GM12878 (cell line): ENCODE data around the gene THOC5. TPM values are rescaled to one million over a fixed set of nuclear protein-coding genes. Genes with fewer than 3 reads are reported as not detected.

ENCODE experiments used
- ATAC-seq: fragments of 200-7000 bp; cut with Tn5 transposase; 3 replicates; pipeline ENCODE4 v1.9.1; 2020; ENCODE audit warnings: mild to moderate bottlenecking, moderate library complexity
- BruUV-seq: library from RNA; stranded (reverse); fragments of 400-500 nt; replicated peaks from 2 replicates; lab custom pipeline; 2021; lab: Mats Ljungman, UMichigan
- CTCF ChIA-PET: fragments of 300-600 bp; sonication (Branson Sonifier 250); formaldehyde crosslinking; extraction: SDS; loops from one replicate; lab custom pipeline; 2021; ENCODE audit warnings: inconsistent platforms; lab: Yijun Ruan, JAX
- POLR2A ChIA-PET: fragments of 350-600 bp; formaldehyde crosslinking; extraction: SDS; loops from one replicate; lab custom pipeline; 2021; ENCODE audit warnings: inconsistent platforms; lab: Charles Lee
- RAD21 ChIA-PET: fragments of 300-600 bp; sonication (Branson Sonifier 250); formaldehyde crosslinking; loops from one replicate; lab custom pipeline; 2023; ENCODE audit warnings: antibody characterized with exemption; ENCODE audit not compliant: unreplicated experiment; lab: Charles Lee
- SMC1A ChIA-PET: fragments of 300-600 bp; sonication (Branson Sonifier 250); formaldehyde crosslinking; loops from one replicate; lab custom pipeline; 2023; ENCODE audit not compliant: unreplicated experiment, uncharacterized antibody; lab: Charles Lee
- DNase-seq: peaks from one replicate; pipeline ENCODE4 v3.0.0-alpha.2; 2011; ENCODE audit warnings: low read depth, low spot score
- FAIRE-seq: peaks from 3 replicates; lab custom pipeline; 2011; peaks lifted over from hg19 to GRCh38; lab: Jason Lieb, UNC
- H2AFZ ChIP-seq: 2 replicates; pipeline ENCODE4 v1.6.0; 2011; ENCODE audit warnings: low read depth, low read length, control low read depth; ENCODE audit not compliant: control insufficient read depth
- H3K27ac ChIP-seq: 2 replicates; pipeline ENCODE4 v1.5.1; 2011; ENCODE audit warnings: control low read depth; ENCODE audit not compliant: control insufficient read depth, insufficient read depth
- H3K27me3 ChIP-seq, 2 experiments: replicated peaks in 1 of 2; 2 replicates each; pipeline versions ENCODE4 v1.6.0 to v1.6.1; 2011; ENCODE audit warnings: low read length in 1 of 2; ENCODE audit not compliant: control insufficient read depth in 2 of 2, insufficient read depth in 2 of 2
- H3K36me3 ChIP-seq, 2 experiments: 2 replicates each; pipeline ENCODE4 v1.5.1; 2011; ENCODE audit warnings: low read length in 1 of 2; ENCODE audit not compliant: control insufficient read depth in 2 of 2, insufficient read depth in 2 of 2
- H3K4me1 ChIP-seq: 2 replicates; pipeline ENCODE4 v1.6.1; 2011; ENCODE audit warnings: mild to moderate bottlenecking, low read length, moderate library complexity, mixed read lengths; ENCODE audit not compliant: control insufficient read depth, insufficient read depth
- H3K4me2 ChIP-seq: 2 replicates; pipeline ENCODE4 v1.6.0; 2011; ENCODE audit warnings: control low read depth; ENCODE audit not compliant: control insufficient read depth, insufficient read depth
- H3K4me3 ChIP-seq: fragments of 200-600 bp; sonication (generic); 2 replicates; pipeline ENCODE4 v1.5.1; 2016
- H3K79me2 ChIP-seq: 2 replicates; pipeline ENCODE4 v1.6.0; 2011; ENCODE audit warnings: low read length; ENCODE audit not compliant: control insufficient read depth, insufficient read depth
- H3K9ac ChIP-seq: 2 replicates; pipeline ENCODE4 v1.8.0; 2011; ENCODE audit warnings: low read length, control low read depth, mixed read lengths; ENCODE audit not compliant: control insufficient read depth, insufficient read depth
- H3K9me3 ChIP-seq: replicated peaks from 3 replicates; pipeline ENCODE4 v1.5.1; 2011; ENCODE audit warnings: mild to moderate bottlenecking, low read length; ENCODE audit not compliant: control insufficient read depth, insufficient read depth
- H4K20me1 ChIP-seq: 2 replicates; pipeline ENCODE4 v1.6.0; 2011; ENCODE audit not compliant: control insufficient read depth, insufficient read depth
- ATF7 ChIP-seq: fragments of 450-650 bp; IDR thresholded peaks from 2 replicates; pipeline ENCODE4 v1.6.1; 2016; ENCODE audit warnings: low read depth, mild to moderate bottlenecking
- CBFB ChIP-seq: IDR thresholded peaks from 2 replicates; pipeline ENCODE4 v1.6.1; 2016; ENCODE audit warnings: antibody characterized with exemption, low read depth
- EED ChIP-seq: sonication (generic); IDR thresholded peaks from 2 replicates; pipeline ENCODE4 v1.6.1; 2016; ENCODE audit warnings: antibody characterized with exemption, low read depth
- JUNB ChIP-seq: IDR thresholded peaks from 2 replicates; pipeline ENCODE4 v1.6.1; 2016; ENCODE audit warnings: antibody characterized with exemption, mild to moderate bottlenecking
- MEF2A ChIP-seq: IDR thresholded peaks from 2 replicates; pipeline ENCODE4 v1.6.1; 2011; ENCODE audit warnings: low read depth, mild to moderate bottlenecking, low read length, moderate library complexity; ENCODE audit not compliant: insufficient read depth
- PAX5 ChIP-seq: IDR thresholded peaks from 2 replicates; pipeline ENCODE4 v1.6.1; 2011; ENCODE audit warnings: low read depth, low read length, borderline replicate concordance
- RCOR1 ChIP-seq: conservative IDR thresholded peaks from 2 replicates; pipeline ENCODE4 v1.6.1; 2012; ENCODE audit warnings: low read depth, low read length, improper control_type of control experiment
- SUPT20H ChIP-seq: IDR thresholded peaks from 2 replicates; pipeline ENCODE4 v1.6.1; 2011; ENCODE audit warnings: low read depth, mild to moderate bottlenecking, low read length, moderate library complexity, borderline replicate concordance; ENCODE audit not compliant: control insufficient read depth
- TBL1XR1 ChIP-seq: IDR thresholded peaks from 2 replicates; pipeline ENCODE4 v1.6.1; 2012; ENCODE audit warnings: low read depth, low read length, improper control_type of control experiment
- YY1 ChIP-seq: IDR thresholded peaks from 2 replicates; pipeline ENCODE4 v1.6.1; 2011; ENCODE audit warnings: low read depth, mild to moderate bottlenecking, low read length
- WGBS: methylation state at CpG from one replicate; pipeline ENCODE4 v1.1.6; 2016; ENCODE audit warnings: low lambda C conversion rate; ENCODE audit not compliant: insufficient replicate concordance, insufficient coverage; ENCODE audit errors: missing lambda C conversion rate; 5-methylcytosine and 5-hydroxymethylcytosine counted together
- in situ Hi-C: fragments of 300-500 bp; cut with MboI; formaldehyde crosslinking; loops from 9 replicates; pipeline ENCODE4 v1.14.3; 2018; ENCODE audit warnings: mixed read lengths
- intact Hi-C: fragments of 100-400 bp; cut with micrococcal nuclease; formaldehyde crosslinking; loops from one replicate; pipeline ENCODE4 v1.14.2; 2022; ENCODE audit not compliant: unreplicated experiment
- polyA plus RNA-seq, 11 experiments: library from polyadenylated mRNA; depleted of rRNA in 4 of 11; unstranded in 6 of 11; stranded (reverse) in 5 of 11; fragments of >200 nt; fragmentation: Nextera tagmentation in 4 of 11; fragmentation: Illumina TruSeq in 1 of 11; extraction: Ambion mirVana in 4 of 11; extraction: Trizol in 1 of 11; gene quantifications; 1 replicate in 1 of 11; 2 replicates in 10 of 11; pipeline versions ENCODE4 v1.2.1 to v1.2.3, GENCODE V29; 2011 to 2016; ENCODE audit warnings: inconsistent platforms in 2 of 11, missing spikeins in 2 of 11, low read depth in 1 of 11
- total RNA-seq, 4 experiments: library from RNA; depleted of rRNA in 3 of 4; stranded (reverse); fragments of >200 nt in 3 of 4; fragmentation: Illumina TruSeq in 1 of 4; extraction: Trizol in 1 of 4; gene quantifications; 2 replicates each; pipeline versions ENCODE4 v1.2.1 to v1.2.3, GENCODE V29; 2013 to 2021

The THOC5 gene
- total and polyA plus RNA-seq, 10 of the 15 experiments (the other 5 are each of a cell fraction or from before 2014, with no cell fraction given), result 20.9 to 44.9 (median 31.4) TPM

DNA sequence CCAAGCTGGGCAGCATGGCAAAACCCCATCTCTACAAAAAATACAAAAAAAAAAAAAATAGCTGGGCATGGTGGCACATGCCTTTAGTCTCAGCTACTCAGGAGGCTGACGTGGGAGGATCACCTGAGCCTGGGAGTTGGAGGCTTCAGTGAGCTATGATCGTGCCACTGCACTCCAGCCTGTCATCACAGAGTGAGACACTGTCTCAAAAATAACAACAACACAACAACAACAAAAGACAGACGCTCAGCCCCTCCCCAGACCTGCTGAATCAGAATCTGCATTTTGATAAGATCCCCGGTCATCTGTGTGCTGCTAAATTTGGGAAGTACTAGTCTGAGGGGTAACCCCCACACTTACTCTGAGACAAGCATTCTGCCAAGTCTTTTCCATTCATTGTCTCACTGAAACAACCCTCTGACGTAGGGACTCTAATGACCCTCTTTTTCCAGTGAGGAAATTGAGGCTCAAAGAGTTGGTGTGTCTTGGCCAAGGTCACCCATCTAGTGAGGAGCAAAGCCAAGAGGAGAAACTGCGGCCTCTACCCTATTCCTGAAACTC, 66.1 kb downstream of the THOC5 start (continued):
- no peak for TF ChIP-seq ATF7
- TF ChIP-seq EED, result no peak
- no peak for TF ChIP-seq JUNB
- TF ChIP-seq SUPT20H, result no peak
- no peak for TF ChIP-seq PAX5
- TF ChIP-seq CBFB, result no peak
- TF ChIP-seq MEF2A, result no peak

- ATAC-seq (no peak), DNase-seq (no peak), FAIRE-seq (no peak)
- TF ChIP-seq TBL1XR1 (no peak), RCOR1 (no peak), YY1 (no peak)
- H3K79me2 ChIP-seq, result no peaks in the 10 kb centered on the region
- 84% methylated on average over 8 of the region's 8 CpGs for WGBS
- intact Hi-C loops, result no loop called here
- no peaks in the 10 kb centered on the region; the same call in 2 of the 3 replicates for H3K9me3 ChIP-seq
- ChIA-PET RAD21 (no interaction called here), SMC1A (interaction anchor here (0.6 to 1.2 kb wide), 2 partner anchors 10 to 11 kb away, joined by 3 to 4 read pairs; no protein-coding TSS in a partner anchor), CTCF (interaction anchor here (1.1 kb wide), 1 partner anchor 39 kb away, joined by 3 read pairs; no protein-coding TSS in a partner anchor), POLR2A (interaction anchor here (0.6 kb wide), 1 partner anchor 102 kb away, joined by 3 read pairs; no protein-coding TSS in a partner anchor)
- H3K27ac ChIP-seq, result no peak overlapping the region
- no peak overlapping the region for H3K4me3 ChIP-seq
- H3K36me3 ChIP-seq, result no peaks in the 10 kb centered on the region
- H2AFZ ChIP-seq, result no peak overlapping the region
- no peak overlapping the region for H3K9ac ChIP-seq
- no peak overlapping the region for H3K4me2 ChIP-seq
- no TSS peak for BruUV-seq
- in situ Hi-C loops, result no loop called here
- no peaks in the 10 kb centered on the region for H4K20me1 ChIP-seq
- H3K4me1 ChIP-seq, result no peaks in the 10 kb centered on the region
- no peaks in the 10 kb centered on the region; a peak in 1 of 4 replicates for H3K27me3 ChIP-seq
Observed at GRCh38 chr22:29485448-29485847, 68.1 kb downstream of the THOC5 start.
